Body of pancreas (tissue), 4 donors: ENCODE measurements around the gene SCFD2. TPM values are rescaled to one million over a fixed set of nuclear protein-coding genes. Genes with fewer than 3 reads are reported as not detected.

Experiments
- ATAC-seq: fragments of 150-250 bp; one replicate; pipeline ENCODE4 v1.9.1; 2016
- DNase-seq, 4 donors: peaks; one replicate each; pipeline ENCODE4 v3.0.0-alpha.2; 2019
- H3K27ac ChIP-seq, 4 donors: fragments of 200-600 bp; sonication (generic); 1 replicate in 3 of 4; 2 replicates in 1 of 4; pipeline versions ENCODE4 v1.5.1 to v1.6.1; 2016 to 2019; ENCODE audit warnings: mild to moderate bottlenecking in 1 of 4, mixed read lengths in 1 of 4, moderate library complexity in 1 of 4
- H3K27me3 ChIP-seq, 2 donors: fragments of 200-600 bp; sonication (generic); one replicate each; pipeline ENCODE4 v1.6.0; 2016; ENCODE audit warnings: mild to moderate bottlenecking in 1 of 2
- H3K36me3 ChIP-seq, 2 donors: fragments of 200-600 bp; sonication (generic); replicated peaks in 1 of 2; 2 replicates each; pipeline ENCODE4 v1.5.1; 2016; ENCODE audit warnings: low read depth in 2 of 2; ENCODE audit not compliant: insufficient read depth in 1 of 2
- H3K4me1 ChIP-seq: fragments of 200-600 bp; sonication (generic); one replicate; pipeline ENCODE4 v1.6.0; 2016
- H3K4me3 ChIP-seq, 2 donors: fragments of 200-600 bp; sonication (generic); 1 replicate in 1 of 2; 2 replicates in 1 of 2; pipeline ENCODE4 v1.5.1; 2016 to 2019
- H3K9me3 ChIP-seq, 3 donors: fragments of 200-600 bp; sonication (generic); 1 replicate in 2 of 3; 2 replicates in 1 of 3; pipeline ENCODE4 v1.5.1; 2016
- CTCF ChIP-seq, 7 experiments: fragments of 450-650 bp in 4 of 7; fragments of 200-600 bp in 3 of 7; sonication (generic) in 3 of 7; IDR thresholded peaks; one replicate each; pipeline ENCODE4 v1.5.1; 2016 to 2019; ENCODE audit warnings: antibody characterized with exemption in 7 of 7
- POLR2A ChIP-seq, 3 donors: fragments of 450-650 bp; IDR thresholded peaks; one replicate each; pipeline ENCODE4 v1.6.1; 2016; ENCODE audit warnings: antibody characterized with exemption in 3 of 3, mild to moderate bottlenecking in 2 of 3
- WGBS, 2 donors: methylation state at CpG; one replicate each; pipeline ENCODE4 v1.1.5; 2017; 5-methylcytosine and 5-hydroxymethylcytosine counted together
- intact Hi-C: fragments of 100-400 bp; cut with DNase I; formaldehyde crosslinking; loops from one replicate; pipeline ENCODE4 v1.15.1; 2023
- total RNA-seq, 2 donors: library from RNA; depleted of rRNA; stranded (reverse); fragments of >200 nt; gene quantifications; one replicate each; pipeline ENCODE4 v1.1.0, GENCODE V29; 2016

SCFD2 gene
- total RNA-seq, 2 donors from 2014 or later, result 17.9 to 53.7 TPM

- no peaks in the 10 kb centered on the region for H3K9me3 ChIP-seq
- H3K4me3 ChIP-seq, result no peak overlapping the region
- DNase-seq, result no peak
- 67 to 72% methylated on average over 5 of the region's 5 CpGs for WGBS, 2 donors
- H3K27ac ChIP-seq, result peak overlapping the region in 3 of 4 donors; percentile 8 to 49 (median 31)
- H3K27me3 ChIP-seq, result no peaks in the 10 kb centered on the region
- peaks cover 11% of the 10 kb centered on the region for H3K4me1 ChIP-seq
- peak; percentile 40 for ATAC-seq
- TF ChIP-seq POLR2A (IDR thresholded peaks at IDR 0.05) (no peak), CTCF (IDR thresholded peaks at IDR 0.05) (no peak)
- H3K36me3 ChIP-seq, result no peaks in the 10 kb centered on the region
- intact Hi-C loops, result no loop called here
Measured at GRCh38 chr4:53055716-53056403, 310.0 kb downstream of the SCFD2 start.

GRCh38 chr4:53055274-53055673 lies 310.6 kb downstream of the SCFD2 start:
- no peaks in the 10 kb centered on the region for H3K27me3 ChIP-seq
- H3K27ac ChIP-seq, result peak overlapping the region in 3 of 4 donors; percentile 8 to 49 (median 31)
- H3K4me1 ChIP-seq, result peaks cover 11% of the 10 kb centered on the region
- H3K4me3 ChIP-seq, result no peak overlapping the region
- 51 to 65% methylated on average over 2 of the region's 2 CpGs for WGBS, 2 donors
- H3K36me3 ChIP-seq, result no peaks in the 10 kb centered on the region
- TF ChIP-seq CTCF (IDR thresholded peaks at IDR 0.05) (no peak), POLR2A (IDR thresholded peaks at IDR 0.05) (no peak)
- DNase-seq (no peak), ATAC-seq (no peak)
- H3K9me3 ChIP-seq, result no peaks in the 10 kb centered on the region
- intact Hi-C loops, result no loop called here

- 77 to 82% methylated on average over 4 of the region's 4 CpGs for WGBS, 2 donors
Measured at GRCh38 chr4:53050361-53050774, 315.5 kb downstream of the SCFD2 start.

GRCh38 chr4:53049528-53049927 lies 316.3 kb downstream of the SCFD2 start:
- H3K27me3 ChIP-seq, result no peaks in the 10 kb centered on the region
- intact Hi-C loops, result no loop called here
- H3K36me3 ChIP-seq, result no peaks in the 10 kb centered on the region
- no peak overlapping the region for H3K4me3 ChIP-seq
- ATAC-seq (no peak), DNase-seq (no peak)
- WGBS, 2 donors, result 90 to 100% methylated on average over 1 of the region's 1 CpG
- TF ChIP-seq POLR2A (IDR thresholded peaks at IDR 0.05) (no peak), CTCF (IDR thresholded peaks at IDR 0.05) (no peak)
- no peak overlapping the region for H3K27ac ChIP-seq
- peaks cover 1% of the 10 kb centered on the region for H3K4me1 ChIP-seq
- H3K9me3 ChIP-seq, result no peaks in the 10 kb centered on the region

More at GRCh38 chr4:53050361-53050774, 315.5 kb downstream of the SCFD2 start:
- Histone ChIP-seq H3K27me3 (no peaks in the 10 kb centered on the region), H3K36me3 (no peaks in the 10 kb centered on the region), H3K4me1 (peaks cover 6% of the 10 kb centered on the region), H3K27ac (no peak overlapping the region), H3K9me3 (no peaks in the 10 kb centered on the region), H3K4me3 (no peak overlapping the region)
- no peak for DNase-seq
- no peak for ATAC-seq
- TF ChIP-seq POLR2A (IDR thresholded peaks at IDR 0.05) (no peak), CTCF (IDR thresholded peaks at IDR 0.05) (no peak)
- intact Hi-C loops, result no loop called here

- no peaks in the 10 kb centered on the region for H3K36me3 ChIP-seq
- intact Hi-C loops, result no loop called here
- no peak for ATAC-seq
Measured at GRCh38 chr4:53044651-53044960, 321.3 kb downstream of the SCFD2 start.

More at GRCh38 chr4:53044651-53044960, 321.3 kb downstream of the SCFD2 start:
- WGBS, 2 donors, result 85 to 95% methylated on average over 2 of the region's 2 CpGs
- TF ChIP-seq CTCF (IDR thresholded peaks at IDR 0.05), result no peak
- no peak for TF ChIP-seq POLR2A (IDR thresholded peaks at IDR 0.05)
- no peak overlapping the region for H3K27ac ChIP-seq
- H3K27me3 ChIP-seq, result no peaks in the 10 kb centered on the region
- no peak for DNase-seq
- H3K4me1 ChIP-seq, result no peaks in the 10 kb centered on the region
- H3K4me3 ChIP-seq, result no peak overlapping the region
- no peaks in the 10 kb centered on the region for H3K9me3 ChIP-seq
